Measurements from ENCODE around the gene PRH2.

PRH2 gene

GRCh38 chr12:10910380-10910779 lies 18.7 kb upstream of the PRH2 start:
- TF ChIP-seq SETDB1 (IDR thresholded peaks at IDR 0.05; ENCODE audit: insufficient read length, low read length) (no peak), PRDM2 (tag by site-specific recombination; IDR thresholded peaks at IDR 0.05; ENCODE audit: borderline replicate concordance) (no peak), ZNF341 (tag by site-specific recombination; IDR thresholded peaks at IDR 0.05; ENCODE audit: low read depth) (no peak), ZNF433 (tag by site-specific recombination; IDR thresholded peaks at IDR 0.05; ENCODE audit: low read depth) (no peak), ZXDB (tag by site-specific recombination; IDR thresholded peaks at IDR 0.05) (no peak), ZBTB20 (tag by site-specific recombination; IDR thresholded peaks at IDR 0.05) (no peak), ZSCAN30 (tag by site-specific recombination; IDR thresholded peaks at IDR 0.05) (no peak), ZBTB1 (tag by site-specific recombination; IDR thresholded peaks at IDR 0.05) (no peak), GLI4 (tag by site-specific recombination; IDR thresholded peaks at IDR 0.05) (no peak), ZBTB8A (tag by site-specific recombination; IDR thresholded peaks at IDR 0.05) (no peak), ZNF214 (tag by site-specific recombination; IDR thresholded peaks at IDR 0.05; ENCODE audit: borderline replicate concordance) (no peak), ZNF555 (tag by site-specific recombination; conservative IDR thresholded peaks at IDR 0.05) (no peak), ZNF169 (tag by site-specific recombination; IDR thresholded peaks at IDR 0.05) (no peak), ZNF398 (tag by site-specific recombination; IDR thresholded peaks at IDR 0.05) (no peak), ZNF416 (tag by site-specific recombination; IDR thresholded peaks at IDR 0.05) (no peak), ZNF558 (tag by site-specific recombination; IDR thresholded peaks at IDR 0.05) (no peak)
- CTCF ChIA-PET: no interaction called here
- Histone ChIP-seq H3K36me3 (ENCODE audit: control insufficient read depth in 2 of 2, insufficient read depth in 1 of 2, low read length in 2 of 2) (no peaks in the 10 kb centered on the region), H3K4me3 (ENCODE audit: low read depth, low read length) (no peak overlapping the region), H3K4me1 (ENCODE audit: control insufficient read depth, insufficient read depth, low read length) (no peaks in the 10 kb centered on the region), H3K9me3 (ENCODE audit: control insufficient read depth, insufficient read depth, low read depth, low read length) (no peaks in the 10 kb centered on the region), H3K27ac (ENCODE audit: extremely low read depth, low read depth, low read length) (no peak overlapping the region)
- POLR2A ChIA-PET: interaction anchor here (0.7 kb wide), 1 partner anchor 23 kb away, joined by 3 read pairs; no protein-coding TSS in a partner anchor

- H3K9me3 ChIP-seq (ENCODE audit: control insufficient read depth, insufficient read depth, low read depth, low read length): no peaks in the 10 kb centered on the region
- H3K4me1 ChIP-seq (ENCODE audit: control insufficient read depth, insufficient read depth, low read length): no peaks in the 10 kb centered on the region
- CTCF ChIA-PET: interaction anchor here (0.7 kb wide), 1 partner anchor 321 kb away, joined by 3 read pairs; no protein-coding TSS in a partner anchor
- TF ChIP-seq ZNF658 (tag by site-specific recombination; IDR thresholded peaks at IDR 0.05) (no peak), PBX3 (CRISPR knock-in tag; IDR thresholded peaks at IDR 0.05) (no peak), ZNF426 (tag by site-specific recombination; IDR thresholded peaks at IDR 0.05) (no peak), ZNF473 (tag by site-specific recombination; IDR thresholded peaks at IDR 0.05) (no peak), ZNF785 (tag by site-specific recombination; IDR thresholded peaks at IDR 0.05) (no peak), SP2 (tag by site-specific recombination; IDR thresholded peaks at IDR 0.05) (no peak), HOXD13 (CRISPR knock-in tag; IDR thresholded peaks at IDR 0.05; ENCODE audit: borderline replicate concordance) (no peak), ZNF768 (tag by site-specific recombination; IDR thresholded peaks at IDR 0.05) (no peak), GLIS1 (tag by site-specific recombination; IDR thresholded peaks at IDR 0.05) (no peak), ZFP69B (tag by site-specific recombination; IDR thresholded peaks at IDR 0.05) (no peak), ZNF701 (tag by site-specific recombination; IDR thresholded peaks at IDR 0.05) (no peak)
- TF ChIP-seq, protein P1, sequence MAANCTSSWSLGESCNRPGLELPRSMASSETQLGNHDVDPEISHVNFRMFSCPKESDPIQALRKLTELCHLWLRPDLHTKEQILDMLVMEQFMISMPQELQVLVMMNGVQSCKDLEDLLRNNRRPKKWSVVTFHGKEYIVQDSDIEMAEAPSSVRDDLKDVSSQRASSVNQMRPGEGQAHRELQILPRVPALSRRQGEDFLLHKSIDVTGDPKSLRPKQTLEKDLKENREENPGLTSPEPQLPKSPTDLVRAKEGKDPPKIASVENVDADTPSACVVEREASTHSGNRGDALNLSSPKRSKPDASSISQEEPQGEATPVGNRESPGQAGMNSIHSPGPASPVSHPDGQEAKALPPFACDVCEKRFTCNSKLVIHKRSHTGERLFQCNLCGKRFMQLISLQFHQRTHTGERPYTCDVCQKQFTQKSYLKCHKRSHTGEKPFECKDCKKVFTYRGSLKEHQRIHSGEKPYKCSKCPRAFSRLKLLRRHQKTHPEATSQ (tag by site-specific recombination; IDR thresholded peaks at IDR 0.05): no peak
Measured at GRCh38 chr12:10919809-10920208, 9.2 kb upstream of the PRH2 start.

More at GRCh38 chr12:10919809-10920208, 9.2 kb upstream of the PRH2 start:
- no peaks in the 10 kb centered on the region for H3K36me3 ChIP-seq (ENCODE audit: control insufficient read depth in 2 of 2, insufficient read depth in 1 of 2, low read length in 2 of 2)
- H3K27ac ChIP-seq (ENCODE audit: extremely low read depth, low read depth, low read length): no peak overlapping the region
- no peak overlapping the region for H3K4me3 ChIP-seq (ENCODE audit: low read depth, low read length)
- POLR2A ChIA-PET: no interaction called here

Measured in HEK293 (cell line).